Kidney (tissue), 14 donors: Measurements from ENCODE around the gene HK1. TPM values are rescaled to one million over a fixed set of nuclear protein-coding genes. Genes with fewer than 3 reads are reported as not detected.
A peak's percentile ranks its signal among the peaks of the same experiment; 100 is the strongest.
"Not testable (repeated sequence)": the region's sequence is repeated elsewhere in the genome, so short reads cannot be mapped to it uniquely, and the experiment has no call there.

Experiments
- DNase-seq, 5 donors: peaks; one replicate each; pipeline ENCODE4 v3.0.0-alpha.2; 2013 to 2020
- FAIRE-seq: peaks from 2 replicates; lab custom pipeline; 2012; peaks lifted over from hg19 to GRCh38; lab: Jason Lieb, UNC
- H3K27ac ChIP-seq, 2 donors: one replicate each; pipeline ENCODE4 v1.7.0; 2013; ENCODE audit warnings: low read depth in 2 of 2, low read length in 2 of 2, inconsistent platforms in 1 of 2
- H3K27me3 ChIP-seq: one replicate; pipeline ENCODE4 v1.7.1; 2013; ENCODE audit warnings: low read length, inconsistent platforms; ENCODE audit not compliant: control insufficient read depth, insufficient read depth
- H3K36me3 ChIP-seq, 3 donors: one replicate each; pipeline versions ENCODE4 v1.7.0 to v1.7.1; 2013; ENCODE audit warnings: low read length in 3 of 3, control low read depth in 1 of 3, inconsistent platforms in 1 of 3; ENCODE audit not compliant: insufficient read depth in 3 of 3, control insufficient read depth in 2 of 3
- H3K4me1 ChIP-seq, 3 donors: one replicate each; pipeline versions ENCODE4 v1.7.0 to v1.7.1; 2013; ENCODE audit warnings: low read length in 3 of 3, inconsistent platforms in 1 of 3, low read depth in 1 of 3; ENCODE audit not compliant: control insufficient read depth in 2 of 3, insufficient read depth in 2 of 3
- H3K4me3 ChIP-seq, 3 donors: one replicate each; pipeline versions ENCODE4 v1.7.0 to v1.8.1; 2013; ENCODE audit warnings: low read length in 3 of 3, control low read depth in 1 of 3, inconsistent platforms in 1 of 3
- H3K9ac ChIP-seq, 3 donors: one replicate each; pipeline versions ENCODE4 v1.7.0 to v1.7.1; 2013; ENCODE audit warnings: low read length in 3 of 3, control low read depth in 1 of 3, inconsistent platforms in 1 of 3
- H3K9me3 ChIP-seq, 3 donors: one replicate each; pipeline versions ENCODE4 v1.7.0 to v1.7.1; 2013; ENCODE audit warnings: low read length in 3 of 3, control low read depth in 1 of 3, inconsistent platforms in 1 of 3; ENCODE audit not compliant: control insufficient read depth in 2 of 3, insufficient read depth in 1 of 3
- CTCF ChIP-seq: IDR thresholded peaks from 3 replicates; pipeline ENCODE4 v1.5.1; 2012; ENCODE audit warnings: mild to moderate bottlenecking, moderate library complexity, borderline replicate concordance; ENCODE audit not compliant: insufficient read depth; ENCODE audit errors: extremely low read depth
- intact Hi-C: fragments of 100-400 bp; cut with DNase I; formaldehyde crosslinking; loops from one replicate; pipeline ENCODE4 v1.11.1; 2022
- polyA plus RNA-seq: library from polyadenylated mRNA; stranded (reverse); fragments of 350-450 nt; fragmentation: Illumina TruSeq; extraction: RNeasy Lipid Tissue Mini Kit (QIAGEN cat#74804); gene quantifications from one replicate; pipeline ENCODE4 v1.2.3, GENCODE V29; 2014; ENCODE audit warnings: low read depth, low replicate concordance; ENCODE audit not compliant: insufficient read depth
- total RNA-seq: library from RNA; stranded (reverse); fragmentation: NEBNext Ultra II Directional; extraction: Animal tissue kit (Norgen Biotek cat#: 25700); gene quantifications from one replicate; pipeline ENCODE4 v1.2.1, GENCODE V29; 2021
- donor health status: control.
- donor health status: control.
- donor health status: control.
- donor health status: control.
- donor health status: control.
- donor health status: DM: yes; HTN: yes; CAD: no.
- donor health status: Normal renal cell carcinoma (clear cell type).

Gene HK1
- total and polyA plus RNA-seq, 2 donors from 2014 or later = 35.9 to 84.9 TPM

- H3K36me3 ChIP-seq = no peaks in the 10 kb centered on the region
- H3K9ac ChIP-seq = peak overlapping the region in 1 of 3 donors; percentile 88
- H3K27ac ChIP-seq = peak overlapping the region in 1 of 2 donors; percentile 94
- no peaks in the 10 kb centered on the region for H3K27me3 ChIP-seq
- TF ChIP-seq CTCF = no peak
- FAIRE-seq (no peak), DNase-seq (no peak)
- intact Hi-C loops = no loop called here
- peak overlapping the region in 1 of 3 donors; percentile 86 for H3K4me3 ChIP-seq
- no peaks in the 10 kb centered on the region for H3K9me3 ChIP-seq
- H3K4me1 ChIP-seq = peaks cover 2 to 23% (median 20%) of the 10 kb centered on the region in 3 donors
These were observed 42.2 kb downstream of the HK1 start for GRCh38 chr10:69320521-69320920.

GRCh38 chr10:69321039-69321715 is 42.9 kb downstream of the HK1 start:
- intact Hi-C loops = no loop called here
- FAIRE-seq = no peak
- Histone ChIP-seq H3K9me3 (no peaks in the 10 kb centered on the region), H3K36me3 (no peaks in the 10 kb centered on the region), H3K27ac (no peak overlapping the region), H3K9ac (peak overlapping the region in 1 of 3 donors; percentile 15), H3K27me3 (no peaks in the 10 kb centered on the region), H3K4me1 (peaks cover 2 to 23% (median 20%) of the 10 kb centered on the region in 3 donors), H3K4me3 (no peak overlapping the region)
- DNase-seq = no peak
- no peak for TF ChIP-seq CTCF

GRCh38 chr10:69321865-69322264 is 43.6 kb downstream of the HK1 start:
- Histone ChIP-seq H3K4me1 (peaks cover 2 to 23% (median 20%) of the 10 kb centered on the region in 3 donors), H3K27me3 (no peaks in the 10 kb centered on the region), H3K9me3 (no peaks in the 10 kb centered on the region), H3K27ac (no peak overlapping the region), H3K9ac (no peak overlapping the region), H3K36me3 (no peaks in the 10 kb centered on the region), H3K4me3 (no peak overlapping the region)
- no peak for FAIRE-seq
- DNase-seq = peak in 2 of 5 donors; percentile 44 to 45
- no peak for TF ChIP-seq CTCF
- intact Hi-C loops = no loop called here

GRCh38 chr10:69322346-69322745 is 44.0 kb downstream of the HK1 start:
- H3K4me1 ChIP-seq = peaks cover 2 to 21% (median 20%) of the 10 kb centered on the region in 3 donors

More at GRCh38 chr10:69322346-69322745, 44.0 kb downstream of the HK1 start:
- FAIRE-seq, intact Hi-C loops, H3K36me3 ChIP-seq, H3K27ac ChIP-seq, H3K4me3 ChIP-seq, H3K9ac ChIP-seq, H3K27me3 ChIP-seq, DNase-seq, H3K9me3 ChIP-seq: not testable (repeated sequence)
